BE2C (cell line): ENCODE measurements around the gene ITGB5.

ENCODE experiments used
- DNase-seq: peaks from one replicate; pipeline ENCODE4 v3.0.0-alpha.2; 2020
- H3K27me3 ChIP-seq: fragments of 250-450 bp; sonication (Bioruptor Pico); 2 replicates; pipeline ENCODE4 v1.5.1; 2020; ENCODE audit warnings: mild to moderate bottlenecking
- H3K36me3 ChIP-seq: fragments of 250-450 bp; sonication (Bioruptor Pico); 2 replicates; pipeline ENCODE4 v1.5.1; 2020; ENCODE audit warnings: mild to moderate bottlenecking
- H3K4me1 ChIP-seq: fragments of 250-450 bp; sonication (Bioruptor Pico); 2 replicates; pipeline ENCODE4 v1.5.1; 2020
- H3K4me3 ChIP-seq: 2 replicates; pipeline ENCODE4 v1.5.1; 2011; ENCODE audit warnings: low read depth, low read length
- H3K9me3 ChIP-seq: fragments of 250-450 bp; sonication (Bioruptor Pico); 2 replicates; pipeline ENCODE4 v1.5.1; 2020
- TF ChIP-seq, protein P1 (sequence below): IDR thresholded peaks from 2 replicates; pipeline ENCODE4 v1.5.1; 2012; ENCODE audit warnings: mild to moderate bottlenecking, low read depth, low read length

The ITGB5 gene

DNA sequence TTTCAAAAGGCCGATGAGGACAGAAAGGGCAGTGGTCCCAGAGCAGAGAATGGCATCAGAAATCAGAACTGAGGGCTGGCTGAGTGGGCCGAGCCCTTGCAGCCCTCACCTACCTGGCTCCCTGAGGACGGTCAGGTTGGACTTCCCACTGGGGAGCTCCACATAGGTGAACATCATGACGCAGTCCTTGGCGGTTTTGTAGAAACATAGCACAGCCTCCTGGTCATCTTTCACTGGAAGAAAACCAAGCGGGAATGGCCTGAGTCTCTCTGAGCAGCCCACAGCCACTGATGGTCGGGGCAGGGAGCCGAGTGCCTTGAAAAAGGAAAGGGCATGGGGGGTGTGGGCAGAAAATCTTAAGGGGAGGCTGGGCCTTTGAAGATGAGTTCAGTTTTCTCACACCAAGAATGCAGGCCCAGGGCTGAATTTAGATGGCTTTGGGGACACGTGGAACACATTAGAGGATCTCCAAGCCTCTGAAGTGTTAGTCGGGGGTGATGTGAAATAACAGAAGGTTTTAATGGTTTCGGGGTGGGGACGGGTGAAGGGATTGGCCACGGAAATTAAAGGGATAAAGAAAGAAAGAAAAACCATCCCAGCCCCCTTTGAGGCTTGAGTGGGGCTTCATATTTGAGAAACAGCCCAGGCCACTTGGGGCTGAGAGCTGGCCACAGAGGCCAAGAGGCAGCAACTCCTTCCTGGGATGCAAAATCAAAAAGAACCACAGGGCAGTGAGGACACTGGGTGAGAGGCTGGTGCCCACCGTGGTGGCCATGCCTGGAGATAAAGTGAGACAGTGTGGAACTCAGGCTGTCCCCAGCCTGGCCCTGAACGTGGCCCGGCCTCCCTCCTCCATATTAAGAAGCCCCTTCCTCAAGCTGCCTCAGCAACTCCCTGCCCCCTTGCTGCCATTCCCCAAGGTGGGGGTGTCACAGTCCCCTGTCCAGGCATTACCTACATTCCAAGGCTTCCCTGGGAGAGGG is 120.8 kb downstream of the ITGB5 start:
- DNase-seq: no peak
- TF ChIP-seq, protein P1, sequence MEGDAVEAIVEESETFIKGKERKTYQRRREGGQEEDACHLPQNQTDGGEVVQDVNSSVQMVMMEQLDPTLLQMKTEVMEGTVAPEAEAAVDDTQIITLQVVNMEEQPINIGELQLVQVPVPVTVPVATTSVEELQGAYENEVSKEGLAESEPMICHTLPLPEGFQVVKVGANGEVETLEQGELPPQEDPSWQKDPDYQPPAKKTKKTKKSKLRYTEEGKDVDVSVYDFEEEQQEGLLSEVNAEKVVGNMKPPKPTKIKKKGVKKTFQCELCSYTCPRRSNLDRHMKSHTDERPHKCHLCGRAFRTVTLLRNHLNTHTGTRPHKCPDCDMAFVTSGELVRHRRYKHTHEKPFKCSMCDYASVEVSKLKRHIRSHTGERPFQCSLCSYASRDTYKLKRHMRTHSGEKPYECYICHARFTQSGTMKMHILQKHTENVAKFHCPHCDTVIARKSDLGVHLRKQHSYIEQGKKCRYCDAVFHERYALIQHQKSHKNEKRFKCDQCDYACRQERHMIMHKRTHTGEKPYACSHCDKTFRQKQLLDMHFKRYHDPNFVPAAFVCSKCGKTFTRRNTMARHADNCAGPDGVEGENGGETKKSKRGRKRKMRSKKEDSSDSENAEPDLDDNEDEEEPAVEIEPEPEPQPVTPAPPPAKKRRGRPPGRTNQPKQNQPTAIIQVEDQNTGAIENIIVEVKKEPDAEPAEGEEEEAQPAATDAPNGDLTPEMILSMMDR: no peak
- Histone ChIP-seq H3K36me3 (peaks cover 8% of the 10 kb centered on the region; the same call in 1 of the 2 replicates), H3K9me3 (no peaks in the 10 kb centered on the region), H3K4me1 (peaks cover 23% of the 10 kb centered on the region), H3K4me3 (no peak overlapping the region), H3K27me3 (no peaks in the 10 kb centered on the region)

DNA sequence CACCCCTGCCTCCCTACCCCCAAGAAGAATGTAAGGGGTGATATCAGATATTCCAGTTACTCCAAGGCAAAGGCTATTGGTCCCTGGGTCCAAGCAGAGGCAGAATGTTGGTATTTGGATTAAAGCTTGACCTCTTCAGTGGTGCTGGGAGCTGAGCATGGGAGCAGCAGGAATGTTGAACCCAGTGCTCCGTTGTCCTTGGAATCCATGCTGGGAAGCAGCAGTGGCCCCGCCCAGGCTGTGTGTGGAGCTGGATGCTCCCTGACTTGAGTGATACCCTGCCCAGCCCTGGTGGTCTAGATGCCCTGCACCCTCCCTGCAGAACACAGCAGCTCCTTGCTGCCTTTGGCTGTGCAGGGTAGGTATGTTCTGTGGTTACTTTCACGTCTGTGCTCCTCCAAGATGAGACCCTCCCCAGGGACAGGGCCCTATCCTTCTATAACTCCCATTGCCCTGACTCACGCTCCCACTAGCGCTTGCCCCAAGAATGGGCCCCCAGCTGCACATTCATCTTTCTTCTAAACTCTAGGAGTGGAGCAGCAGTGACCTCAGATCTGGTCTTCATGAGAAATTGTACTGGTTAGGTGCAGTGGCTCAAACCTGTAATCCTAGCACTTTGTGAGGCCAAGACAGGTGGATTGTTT is 121.8 kb downstream of the ITGB5 start:
- Histone ChIP-seq H3K4me3 (no peak overlapping the region), H3K9me3 (no peaks in the 10 kb centered on the region), H3K36me3 (peaks cover 8% of the 10 kb centered on the region; the same call in 1 of the 2 replicates), H3K27me3 (no peaks in the 10 kb centered on the region), H3K4me1 (peaks cover 15% of the 10 kb centered on the region)
- no peak for DNase-seq
- TF ChIP-seq, protein P1: no peak

DNA sequence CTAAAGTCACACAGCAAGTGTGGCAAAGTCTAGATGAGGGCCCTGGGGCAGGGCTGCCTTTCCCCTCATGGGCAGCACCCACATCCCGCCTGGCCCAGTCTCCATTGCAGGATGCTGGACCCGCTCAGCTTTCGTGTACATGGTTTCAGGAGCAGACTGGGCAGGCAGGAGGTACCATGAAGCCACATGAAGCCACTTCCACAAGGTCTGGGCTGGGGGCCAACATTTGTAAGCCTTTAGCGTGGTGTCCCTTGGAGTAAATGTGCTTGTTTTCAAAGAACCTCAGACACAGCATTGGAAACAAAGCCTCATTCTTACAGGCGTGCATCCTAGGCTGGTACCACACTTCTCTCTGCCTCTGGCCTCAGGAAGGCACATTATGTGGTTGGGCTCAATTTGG is 122.4 kb downstream of the ITGB5 start:
- TF ChIP-seq, protein P1: no peak
- H3K36me3 ChIP-seq: peaks cover 8% of the 10 kb centered on the region; the same call in 1 of the 2 replicates

DNA sequence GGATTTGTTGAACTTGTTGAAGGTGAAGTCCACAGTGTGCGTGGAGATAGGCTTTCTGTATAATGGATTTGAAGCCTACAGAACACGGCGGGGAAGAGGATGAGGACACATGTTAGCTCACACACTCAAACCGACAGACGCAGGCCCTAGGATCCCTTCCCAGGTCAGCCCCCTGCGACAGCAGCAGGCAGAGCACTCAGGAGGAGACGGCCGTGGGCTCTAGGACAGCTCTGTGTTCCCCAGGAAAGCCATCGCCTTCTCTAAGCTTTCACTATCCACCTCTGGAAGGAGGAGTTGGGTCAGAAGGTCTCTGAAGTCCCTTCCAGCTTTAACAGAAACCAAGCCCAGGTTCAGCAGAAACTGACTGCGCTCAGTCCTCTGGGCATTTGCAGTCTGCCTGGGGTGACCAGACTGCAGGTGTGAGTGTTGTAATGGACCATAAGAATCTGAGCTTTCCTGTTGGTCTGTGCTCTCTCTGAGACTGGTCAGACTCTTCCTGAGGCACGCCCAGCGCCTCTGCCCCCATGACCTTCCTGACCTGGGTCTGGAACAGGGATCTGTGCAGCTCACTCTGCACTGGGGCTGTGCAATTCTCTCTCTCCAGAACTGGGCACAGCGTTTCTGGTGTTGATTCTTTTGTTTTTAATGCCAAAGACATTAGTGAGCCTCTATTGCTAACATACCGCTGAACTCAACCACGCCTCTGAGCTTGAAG is 123.4 kb downstream of the ITGB5 start:
- H3K27me3 ChIP-seq: no peaks in the 10 kb centered on the region
- no peaks in the 10 kb centered on the region for H3K9me3 ChIP-seq
- TF ChIP-seq, protein P1: no peak
- no peak overlapping the region for H3K4me3 ChIP-seq
- H3K36me3 ChIP-seq: peaks cover 8% of the 10 kb centered on the region; the same call in 1 of the 2 replicates
- no peaks in the 10 kb centered on the region; the same call in 1 of the 2 replicates for H3K4me1 ChIP-seq
- no peak for DNase-seq

More for the DNA sequence above, 122.4 kb downstream of the ITGB5 start:
- Histone ChIP-seq H3K9me3 (no peaks in the 10 kb centered on the region), H3K4me1 (peaks cover 9% of the 10 kb centered on the region), H3K4me3 (no peak overlapping the region), H3K27me3 (no peaks in the 10 kb centered on the region)
- no peak for DNase-seq

DNA sequence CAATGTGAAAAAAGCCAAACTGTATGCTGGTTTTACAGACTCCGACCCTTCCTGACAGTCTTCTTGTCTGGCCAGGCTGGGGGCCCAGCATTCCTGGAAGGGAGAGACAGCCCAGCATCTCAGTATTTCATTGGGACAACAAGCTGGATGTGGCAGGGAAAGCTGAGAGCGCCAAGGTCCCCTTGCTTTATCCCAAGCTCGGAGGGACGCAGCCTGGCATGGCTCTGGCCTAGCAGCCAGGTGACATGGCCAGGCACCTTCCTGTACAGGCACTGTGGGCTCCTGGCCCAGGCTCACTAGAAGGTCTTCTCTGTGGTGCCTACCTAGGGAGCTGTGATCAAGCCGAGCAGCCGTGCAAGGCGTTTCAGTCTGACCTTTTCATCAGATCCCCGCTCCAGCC is 124.0 kb downstream of the ITGB5 start:
- Histone ChIP-seq H3K9me3 (no peaks in the 10 kb centered on the region), H3K4me1 (no peaks in the 10 kb centered on the region; the same call in 1 of the 2 replicates), H3K27me3 (no peaks in the 10 kb centered on the region), H3K36me3 (peaks cover 8% of the 10 kb centered on the region; the same call in 1 of the 2 replicates), H3K4me3 (no peak overlapping the region)
- TF ChIP-seq, protein P1: no peak
- DNase-seq: no peak
